GM23338 (cell line): ENCODE measurements around the gene GPR4.

ENCODE experiments used
- CREB1 ChIP-seq: fragments of 250-450 bp; sonication (Bioruptor Pico); IDR thresholded peaks from 2 replicates; pipeline ENCODE4 v1.5.0; 2020; ENCODE audit warnings: low read depth, mild to moderate bottlenecking, moderate library complexity
- CTCF ChIP-seq, 2 experiments: fragments of 200-600 bp in 1 of 2; sonication (generic) in 1 of 2; conservative IDR thresholded peaks; 2 replicates each; pipeline versions ENCODE4 v1.5.1 to v1.6.1; 2016 to 2017; ENCODE audit warnings: antibody characterized with exemption in 2 of 2, low read depth in 2 of 2, mild to moderate bottlenecking in 2 of 2, moderate library complexity in 1 of 2
- ETS1 ChIP-seq: IDR thresholded peaks from 2 replicates; pipeline ENCODE4 v1.6.1; 2016; ENCODE audit warnings: antibody characterized with exemption
- EZH2 ChIP-seq: fragments of 200-600 bp; sonication (generic); IDR thresholded peaks from one replicate; pipeline ENCODE4 v1.8.0; 2017; ENCODE audit warnings: antibody characterized with exemption, mild to moderate bottlenecking, low read depth; ENCODE audit not compliant: unreplicated experiment
- EZH2phosphoT487 ChIP-seq: fragments of 200-600 bp; sonication (generic); IDR thresholded peaks from one replicate; pipeline ENCODE4 v1.8.1; 2018; ENCODE audit warnings: antibody characterized with exemption; ENCODE audit not compliant: unreplicated experiment
- JUNB ChIP-seq: IDR thresholded peaks from one replicate; pipeline ENCODE4 v1.6.1; 2016; ENCODE audit warnings: antibody characterized with exemption; ENCODE audit not compliant: unreplicated experiment
- NANOG ChIP-seq: IDR thresholded peaks from 2 replicates; pipeline ENCODE4 v1.6.1; 2016; ENCODE audit warnings: antibody characterized with exemption, borderline replicate concordance
- POLR2AphosphoS5 ChIP-seq: IDR thresholded peaks from 2 replicates; pipeline ENCODE4 v1.6.1; 2016; ENCODE audit warnings: antibody characterized with exemption, low read depth
- ZNF114 ChIP-seq: fragments of 250-450 bp; sonication (Bioruptor Pico); IDR thresholded peaks from 2 replicates; pipeline ENCODE4 v1.5.0; 2020; ENCODE audit warnings: mild to moderate bottlenecking, moderate library complexity
- ZNF331 ChIP-seq: fragments of 250-450 bp; sonication (Bioruptor Pico); IDR thresholded peaks from 2 replicates; pipeline ENCODE4 v1.5.0; 2020; ENCODE audit warnings: low read depth, mild to moderate bottlenecking, moderate library complexity
- ZNF462 ChIP-seq: fragments of 250-450 bp; sonication (Bioruptor Pico); IDR thresholded peaks from 2 replicates; pipeline ENCODE4 v1.5.0; 2020; ENCODE audit warnings: mild to moderate bottlenecking, moderate library complexity
- TF ChIP-seq, protein P1 (sequence below): IDR thresholded peaks from one replicate; pipeline ENCODE4 v1.6.1; 2018; ENCODE audit warnings: antibody characterized with exemption; ENCODE audit not compliant: unreplicated experiment

GRCh38 chr19:45621976-45622503 lies 20.0 kb upstream of the GPR4 start:
- TF ChIP-seq CTCF (conservative IDR thresholded peaks at IDR 0.05; ENCODE audit: low read depth in 2 of 2) (no peak), ETS1 (no peak), EZH2phosphoT487 (no peak), EZH2 (no peak), POLR2AphosphoS5 (no peak), ZNF462 (CRISPR knock-in tag) (no peak), CREB1 (no peak), JUNB (no peak), NANOG (no peak), ZNF331 (CRISPR knock-in tag) (no peak), ZNF114 (no peak)
- TF ChIP-seq, protein P1, sequence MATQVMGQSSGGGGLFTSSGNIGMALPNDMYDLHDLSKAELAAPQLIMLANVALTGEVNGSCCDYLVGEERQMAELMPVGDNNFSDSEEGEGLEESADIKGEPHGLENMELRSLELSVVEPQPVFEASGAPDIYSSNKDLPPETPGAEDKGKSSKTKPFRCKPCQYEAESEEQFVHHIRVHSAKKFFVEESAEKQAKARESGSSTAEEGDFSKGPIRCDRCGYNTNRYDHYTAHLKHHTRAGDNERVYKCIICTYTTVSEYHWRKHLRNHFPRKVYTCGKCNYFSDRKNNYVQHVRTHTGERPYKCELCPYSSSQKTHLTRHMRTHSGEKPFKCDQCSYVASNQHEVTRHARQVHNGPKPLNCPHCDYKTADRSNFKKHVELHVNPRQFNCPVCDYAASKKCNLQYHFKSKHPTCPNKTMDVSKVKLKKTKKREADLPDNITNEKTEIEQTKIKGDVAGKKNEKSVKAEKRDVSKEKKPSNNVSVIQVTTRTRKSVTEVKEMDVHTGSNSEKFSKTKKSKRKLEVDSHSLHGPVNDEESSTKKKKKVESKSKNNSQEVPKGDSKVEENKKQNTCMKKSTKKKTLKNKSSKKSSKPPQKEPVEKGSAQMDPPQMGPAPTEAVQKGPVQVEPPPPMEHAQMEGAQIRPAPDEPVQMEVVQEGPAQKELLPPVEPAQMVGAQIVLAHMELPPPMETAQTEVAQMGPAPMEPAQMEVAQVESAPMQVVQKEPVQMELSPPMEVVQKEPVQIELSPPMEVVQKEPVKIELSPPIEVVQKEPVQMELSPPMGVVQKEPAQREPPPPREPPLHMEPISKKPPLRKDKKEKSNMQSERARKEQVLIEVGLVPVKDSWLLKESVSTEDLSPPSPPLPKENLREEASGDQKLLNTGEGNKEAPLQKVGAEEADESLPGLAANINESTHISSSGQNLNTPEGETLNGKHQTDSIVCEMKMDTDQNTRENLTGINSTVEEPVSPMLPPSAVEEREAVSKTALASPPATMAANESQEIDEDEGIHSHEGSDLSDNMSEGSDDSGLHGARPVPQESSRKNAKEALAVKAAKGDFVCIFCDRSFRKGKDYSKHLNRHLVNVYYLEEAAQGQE: no peak
